GM18517 (cell line): ENCODE data around the gene PKD1L1.

ENCODE experiments used
- ATAC-seq: cut with Tn5 transposase; IDR thresholded peaks from one replicate; pipeline ENCODE4 v1.9.1; 2021; ENCODE audit warnings: mild to moderate bottlenecking, moderate library complexity; ENCODE audit not compliant: unreplicated experiment

PKD1L1 gene

DNA sequence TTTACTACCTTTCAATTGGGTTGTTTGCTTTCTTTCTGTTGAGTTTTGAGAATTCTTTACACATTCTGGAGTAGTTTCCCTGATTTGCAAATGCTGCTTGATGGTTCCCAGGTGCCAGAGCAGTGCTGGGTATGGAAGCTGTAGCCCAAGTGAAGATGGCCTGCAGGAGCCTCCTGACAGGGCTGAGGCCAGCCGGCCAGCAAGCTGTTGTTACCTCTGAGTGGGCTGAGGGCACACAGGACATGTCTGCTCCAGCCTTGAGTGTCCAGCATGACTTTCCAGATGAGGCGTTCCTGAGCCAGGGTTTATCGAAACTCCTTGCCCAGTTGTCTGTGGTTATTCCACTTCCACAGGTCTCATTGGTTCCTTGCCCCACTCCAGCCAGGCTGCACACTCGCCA is 201.8 kb downstream of the PKD1L1 start:
- no peak for ATAC-seq

DNA sequence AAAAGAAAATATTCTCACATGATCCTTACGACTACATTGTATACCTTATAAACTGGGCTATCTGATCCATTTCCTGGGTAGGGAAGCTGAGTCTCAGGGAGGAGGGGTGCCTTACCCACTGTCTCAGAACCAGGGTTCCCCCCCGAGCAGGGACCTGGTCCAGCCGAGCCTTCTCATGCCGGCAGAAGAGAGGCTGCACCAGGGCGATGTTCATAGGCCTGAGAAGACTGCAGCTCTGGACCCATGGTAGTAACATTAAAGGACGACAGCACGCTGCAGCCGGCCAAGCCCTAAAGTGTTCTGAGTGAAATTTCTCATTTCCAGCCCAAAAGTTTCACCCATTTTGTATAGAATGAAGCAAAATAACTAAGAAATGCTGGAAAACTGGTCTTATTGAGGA is 203.4 kb downstream of the PKD1L1 start:
- no peak for ATAC-seq

DNA sequence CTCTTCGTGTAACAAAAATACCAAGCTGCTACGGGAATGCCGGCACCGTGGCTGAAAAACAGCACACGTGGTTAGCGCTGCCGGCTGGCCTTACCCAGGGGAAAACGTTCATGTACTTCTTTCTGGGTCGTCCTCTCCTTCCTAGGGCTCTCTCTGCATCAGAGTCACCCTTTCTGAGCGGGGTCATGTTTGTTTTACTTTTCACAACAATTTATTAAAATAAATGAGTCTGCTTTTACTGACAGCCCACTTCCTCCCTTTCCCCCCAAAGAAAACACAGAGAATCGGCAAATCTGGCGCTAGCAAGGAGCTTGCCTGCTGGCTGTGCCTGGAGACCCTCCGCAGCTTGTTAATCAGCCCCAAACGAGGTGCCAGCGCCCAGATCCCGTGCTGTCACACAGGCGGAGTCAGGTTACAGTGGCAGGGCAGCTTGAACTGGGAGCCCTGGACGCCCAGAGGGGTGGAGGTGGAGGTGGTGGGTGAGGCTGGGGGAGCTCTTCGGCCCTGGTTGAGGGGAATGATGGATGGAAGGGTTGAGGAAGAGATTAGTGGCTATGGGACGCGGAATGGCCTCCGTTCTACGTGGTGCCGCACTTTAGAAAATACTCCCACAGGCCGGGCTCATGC is 204.2 kb downstream of the PKD1L1 start:
- no peak for ATAC-seq

DNA sequence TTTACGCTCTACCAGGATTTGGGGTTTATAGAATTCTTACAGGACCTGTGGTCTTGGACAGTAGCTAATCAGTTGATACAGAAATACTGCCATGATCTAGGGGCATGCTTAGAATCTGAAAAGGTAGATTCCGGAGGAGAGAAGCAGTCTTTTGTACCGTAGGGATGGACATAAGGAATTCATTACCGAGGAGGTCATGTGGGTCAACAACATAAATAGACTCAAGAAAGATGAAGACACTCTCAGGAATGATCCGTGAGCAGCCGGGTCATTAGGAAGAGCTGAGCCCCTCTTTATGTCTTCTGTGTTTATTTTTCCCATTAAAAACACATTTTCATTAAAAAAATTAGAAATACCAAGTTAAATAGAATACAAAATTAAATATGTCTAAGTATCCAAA is 206.3 kb downstream of the PKD1L1 start:
- no peak for ATAC-seq

DNA sequence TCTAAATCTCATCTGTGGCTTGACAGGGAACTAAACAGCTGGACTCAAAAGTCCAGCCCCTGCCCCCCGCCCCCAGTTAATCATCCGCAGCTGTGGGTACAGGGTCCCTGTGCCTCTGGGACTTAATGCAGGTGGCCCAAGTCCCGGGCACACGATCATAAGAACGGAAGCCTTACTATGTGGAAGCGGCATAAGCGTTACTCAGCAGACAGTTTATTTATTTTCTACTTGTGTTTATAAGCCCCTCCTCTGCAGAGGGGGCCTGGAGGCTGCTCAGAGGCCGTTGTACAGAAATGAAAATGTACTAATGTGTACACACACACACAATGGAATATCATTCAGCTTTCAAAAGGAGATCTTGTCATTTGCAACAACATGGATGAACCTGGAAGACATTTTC is 208.4 kb downstream of the PKD1L1 start:
- no peak for ATAC-seq

DNA sequence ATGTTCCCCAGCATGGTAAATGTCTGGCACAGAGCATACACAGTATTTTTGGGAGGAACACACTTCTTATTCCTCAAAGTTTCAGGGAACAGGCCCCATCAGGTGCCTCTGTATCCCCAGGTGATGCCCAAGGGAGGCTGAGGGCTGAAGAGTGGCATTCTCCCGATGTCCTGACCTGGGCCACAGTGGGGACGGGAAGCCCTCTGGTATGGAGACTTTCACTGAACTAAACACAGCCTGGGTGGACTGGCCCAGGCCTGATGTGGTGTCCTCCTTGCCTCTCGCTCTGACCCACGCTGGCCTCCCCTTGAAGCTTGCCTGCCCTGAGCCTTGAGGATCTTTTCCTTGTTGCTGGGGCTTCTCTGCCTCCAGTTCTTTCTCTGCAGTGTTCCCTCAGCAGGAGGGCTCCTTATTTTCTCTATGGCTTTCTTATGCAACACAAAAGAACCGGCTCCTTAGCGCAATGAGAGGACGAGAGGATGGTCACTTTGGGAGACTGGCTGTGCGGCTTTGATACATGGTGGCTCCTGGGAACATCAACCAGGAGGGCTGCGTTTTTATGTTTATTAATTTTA is 208.9 kb downstream of the PKD1L1 start:
- no peak for ATAC-seq

DNA sequence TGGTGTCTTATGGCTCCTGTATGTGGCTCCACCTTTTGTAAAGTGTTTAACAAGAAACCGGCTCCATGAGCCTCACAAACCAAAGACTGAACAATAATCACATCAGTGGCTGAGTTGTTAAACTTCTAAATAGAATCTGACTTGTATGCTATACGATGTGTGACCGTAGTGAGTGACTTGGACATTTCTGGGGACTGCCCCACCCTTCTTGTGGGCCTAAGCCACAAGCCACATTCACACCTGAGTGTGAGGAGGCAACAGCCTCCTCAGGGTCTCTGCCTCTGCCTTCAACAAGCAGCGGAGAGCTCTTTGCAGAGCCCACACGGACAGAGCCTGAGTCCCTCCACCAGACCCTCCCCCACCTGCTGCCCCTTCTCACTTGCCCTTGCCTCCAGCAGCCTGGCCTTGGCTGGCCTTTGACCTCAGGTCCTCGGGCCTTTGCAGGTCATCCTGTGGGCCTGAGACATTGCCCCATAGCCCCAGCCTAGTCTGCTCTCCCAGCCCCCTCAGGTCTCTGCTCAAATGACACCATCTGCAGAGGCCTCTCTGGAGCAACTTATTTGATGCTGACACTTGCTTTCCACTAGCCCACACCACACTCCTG is 209.6 kb downstream of the PKD1L1 start:
- ATAC-seq, result no peak

DNA sequence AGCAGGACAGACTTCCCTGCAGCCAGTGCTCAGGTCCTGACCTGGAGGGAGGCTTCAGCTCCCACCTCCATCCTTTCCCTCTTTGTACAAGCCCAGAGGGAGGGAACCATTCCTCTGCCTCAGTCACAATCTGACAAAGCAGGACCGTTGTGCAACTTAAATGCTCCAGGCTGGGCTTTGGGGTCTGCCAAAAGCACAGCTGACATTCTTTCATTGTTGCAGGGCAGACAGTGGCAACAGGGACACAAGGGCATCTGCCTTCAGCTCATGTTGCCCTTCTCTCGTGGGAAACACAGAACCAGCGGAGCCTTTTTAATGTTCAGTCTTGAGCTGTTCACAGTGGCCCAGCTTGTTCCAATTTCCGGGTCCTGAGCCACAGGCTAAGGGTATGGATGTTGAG is 210.7 kb downstream of the PKD1L1 start:
- no peak for ATAC-seq

DNA sequence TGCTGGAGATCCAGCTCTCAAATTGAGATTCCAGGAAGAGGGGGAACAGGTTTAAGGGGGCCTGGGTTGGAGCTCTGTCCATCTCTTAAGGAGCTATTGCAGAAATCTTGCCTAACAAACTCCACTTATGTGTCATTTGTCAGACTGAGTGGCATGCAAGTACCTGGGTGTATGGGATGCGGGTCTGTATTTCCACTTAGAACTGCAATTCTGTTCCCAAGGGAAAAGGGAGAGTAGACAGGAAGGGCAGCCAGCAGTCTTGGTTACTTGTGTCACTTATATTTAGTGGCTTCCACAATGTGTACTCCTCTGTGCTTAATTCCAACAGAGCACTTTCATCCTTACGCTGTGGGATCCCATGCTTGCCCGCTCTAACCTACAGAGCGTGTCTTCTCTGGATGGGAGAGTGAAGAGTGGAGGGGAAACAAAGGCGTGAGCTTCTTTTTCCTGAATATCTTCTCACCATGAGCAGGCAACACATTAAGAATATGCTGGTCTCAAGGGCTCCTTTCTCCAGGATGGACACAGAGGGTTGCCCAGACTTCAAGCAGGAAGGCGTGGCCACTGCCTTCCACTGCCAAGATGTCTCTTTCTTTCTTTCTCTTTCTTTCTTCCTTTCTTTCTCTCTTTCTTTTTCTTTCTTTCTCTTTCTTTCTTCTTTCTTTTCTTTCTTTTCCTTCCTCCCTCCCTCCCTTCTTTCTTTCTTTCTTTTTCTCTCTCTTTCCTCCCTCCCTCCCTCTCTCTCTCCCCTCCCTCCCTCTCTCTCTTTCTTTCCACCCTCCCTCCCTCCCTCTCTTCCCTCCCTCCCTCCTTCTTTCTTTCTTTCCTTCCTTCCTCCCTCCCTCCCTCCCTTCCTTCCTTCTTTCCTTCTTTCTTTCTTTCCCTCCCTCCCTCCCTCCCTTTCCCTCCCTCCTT is 212.6 kb downstream of the PKD1L1 start:
- no peak for ATAC-seq

DNA sequence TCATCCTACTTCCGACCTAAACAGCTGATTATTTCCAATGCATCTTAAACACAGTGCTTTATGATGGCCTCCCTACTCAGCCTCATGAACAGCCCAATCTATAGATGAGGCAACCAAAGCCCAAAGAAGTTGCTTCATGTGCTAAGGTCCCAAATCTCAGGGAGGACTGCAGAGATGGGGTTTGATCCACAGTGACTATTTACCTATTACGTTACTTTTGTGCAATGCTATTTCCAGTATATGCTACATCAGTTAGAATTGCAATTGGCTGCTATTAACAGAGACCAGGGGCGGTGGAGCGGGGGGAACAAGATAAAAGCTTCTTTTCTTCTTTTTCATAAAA is 213.3 kb downstream of the PKD1L1 start:
- no peak for ATAC-seq

DNA sequence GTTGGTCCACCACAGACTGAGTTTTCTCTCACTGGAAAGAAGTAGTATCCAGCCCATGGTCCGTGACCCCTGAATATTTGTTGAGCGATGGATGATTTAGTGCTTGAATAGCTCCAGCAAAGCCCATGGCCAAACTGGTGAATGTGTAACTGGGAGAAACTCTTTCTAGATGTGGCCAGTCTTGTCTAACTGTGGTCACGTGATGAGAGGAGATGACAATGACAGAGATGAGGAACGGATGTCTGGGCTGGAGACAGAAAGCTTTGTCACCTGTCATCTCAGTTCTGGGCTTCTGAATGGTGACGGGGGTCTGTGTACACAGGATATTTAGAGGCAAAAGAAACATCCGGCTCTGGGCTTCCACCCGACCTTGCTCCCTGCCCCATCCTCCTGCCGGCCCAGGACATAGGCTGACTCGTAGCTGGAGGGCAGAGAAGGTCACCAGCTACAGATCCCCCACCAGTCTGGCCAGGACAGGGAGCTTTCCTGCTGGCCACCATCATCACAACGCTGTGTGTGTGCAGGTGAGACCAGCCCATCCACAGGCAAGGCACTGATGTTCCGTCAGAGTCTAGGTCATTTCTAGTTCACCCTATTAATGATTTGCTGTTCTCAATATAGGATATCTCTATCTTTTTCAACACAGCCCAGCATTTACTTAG is 213.8 kb downstream of the PKD1L1 start:
- ATAC-seq, result no peak

DNA sequence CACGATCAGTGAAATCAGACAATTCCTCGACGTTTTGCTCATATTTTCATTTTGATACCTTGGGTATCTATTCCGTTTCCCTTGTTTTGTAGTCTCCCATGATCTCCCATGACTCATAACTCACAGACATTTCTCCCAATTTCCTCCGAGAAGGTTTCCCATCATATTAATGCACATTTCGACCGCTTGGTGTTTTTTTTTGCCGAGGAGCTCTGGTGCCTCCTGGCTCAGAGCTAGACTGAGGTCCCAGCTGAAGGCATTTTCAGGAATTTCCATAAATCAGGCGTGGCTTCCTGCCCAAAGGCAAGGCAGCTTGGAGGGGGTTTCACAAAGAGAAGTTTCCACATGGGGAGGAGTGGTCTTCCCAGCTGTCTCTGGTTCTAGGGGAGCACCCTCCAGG is 218.1 kb downstream of the PKD1L1 start:
- ATAC-seq, result no peak

DNA sequence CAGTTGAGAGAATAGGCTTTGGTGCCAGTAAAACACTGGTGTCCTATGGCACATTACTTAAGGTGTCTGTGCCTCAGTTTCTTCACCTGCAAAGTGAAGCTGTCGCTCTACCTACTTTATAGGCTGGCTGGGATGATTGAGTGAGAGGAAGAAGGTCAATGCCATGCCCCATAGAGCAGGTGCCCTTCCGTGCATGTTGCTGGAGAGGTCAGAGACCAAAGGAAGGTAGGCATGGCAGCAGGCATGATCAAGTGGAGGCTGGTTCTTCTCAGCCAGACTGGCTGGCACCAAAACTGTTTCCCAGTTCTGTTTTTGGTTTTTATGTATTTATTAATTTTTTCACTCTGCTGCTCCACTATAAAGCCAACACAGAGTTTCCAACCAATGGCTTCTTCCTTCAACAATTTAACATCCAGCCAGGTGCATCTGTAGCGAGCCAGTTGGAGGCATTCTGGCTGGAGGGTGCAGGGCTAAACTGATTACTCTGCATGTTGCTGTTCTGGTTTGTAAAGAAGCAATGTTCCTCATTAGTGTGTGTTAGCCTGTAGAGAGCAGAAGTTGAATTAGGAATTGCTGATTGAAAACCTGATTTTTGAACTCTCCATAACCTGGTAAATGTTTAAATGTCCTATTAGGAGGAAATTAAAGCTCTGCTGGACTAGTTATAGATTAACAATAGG is 222.1 kb downstream of the PKD1L1 start:
- no peak for ATAC-seq

DNA sequence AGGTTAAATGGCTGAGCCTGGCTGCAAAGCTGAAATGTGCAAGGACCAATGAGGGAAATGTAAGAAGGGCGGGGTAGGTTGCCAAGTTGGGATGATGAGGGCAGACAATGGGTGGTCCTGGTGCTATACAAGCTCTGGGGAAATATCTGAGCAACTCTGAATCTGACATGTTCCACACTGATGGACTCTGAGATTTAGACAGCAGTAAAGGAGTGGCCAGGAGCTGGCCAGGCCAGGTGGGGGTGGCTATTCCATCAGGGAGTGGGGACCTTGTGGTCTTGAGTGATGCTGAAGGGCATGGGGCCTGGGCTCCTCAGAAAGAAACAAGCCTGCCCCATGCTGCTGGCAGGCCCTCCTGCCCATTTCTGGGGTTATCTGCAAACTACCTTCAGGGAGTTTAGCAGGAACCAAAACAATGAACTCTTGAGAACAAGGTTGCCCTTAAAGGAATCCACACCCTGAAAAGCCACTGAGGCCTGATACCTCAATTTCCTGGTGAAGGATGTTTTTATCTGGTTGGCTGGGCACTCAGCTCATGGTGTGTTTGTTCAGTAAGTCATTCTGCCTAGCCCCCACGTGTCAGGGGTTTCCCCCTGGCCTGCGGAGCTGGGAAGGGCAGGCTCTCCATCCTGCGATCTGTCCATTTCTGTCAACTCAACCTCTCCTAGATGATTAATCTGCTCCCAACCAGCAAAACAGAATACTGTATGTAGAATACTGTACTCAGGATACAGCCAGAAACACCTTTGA is 223.1 kb downstream of the PKD1L1 start:
- ATAC-seq, result no peak
